A673 (cell line): Measurements from ENCODE around the gene CCDC116. TPM values are rescaled to one million over a fixed set of nuclear protein-coding genes. Genes with fewer than 3 reads are reported as not detected.

Experiments
- BruUV-seq: library from RNA; stranded (reverse); fragments of 400-500 nt; replicated peaks from 2 replicates; lab custom pipeline; 2021; lab: Mats Ljungman, UMichigan
- CTCF ChIA-PET: fragments of 300-600 bp; sonication (Branson Sonifier 250); formaldehyde crosslinking; loops from one replicate; lab custom pipeline; 2022; ENCODE audit warnings: antibody characterized with exemption; lab: Charles Lee
- POLR2A ChIA-PET: fragments of 300-600 bp; sonication (Branson Sonifier 250); formaldehyde crosslinking; loops from one replicate; lab custom pipeline; 2022; ENCODE audit warnings: antibody characterized with exemption; ENCODE audit not compliant: low non-redundant PET; lab: Charles Lee
- DNase-seq: peaks from one replicate; pipeline ENCODE4 v3.0.0-alpha.2; 2015; ENCODE audit warnings: low spot score
- H3K27ac ChIP-seq: fragments of 200-600 bp; sonication (generic); 2 replicates; pipeline ENCODE4 v1.5.1; 2016; ENCODE audit warnings: mixed run types, low read depth, mild to moderate bottlenecking, mixed read lengths, antibody characterized with exemption, low read length; ENCODE audit not compliant: poor library complexity, severe bottlenecking
- H3K27me3 ChIP-seq: fragments of 200-600 bp; sonication (generic); replicated peaks from 2 replicates; pipeline ENCODE4 v1.6.1; 2017; ENCODE audit warnings: mixed run types, low read depth, mild to moderate bottlenecking, mixed read lengths, antibody characterized with exemption, low read length; ENCODE audit not compliant: insufficient read depth, poor library complexity
- H3K36me3 ChIP-seq: fragments of 200-600 bp; sonication (generic); 2 replicates; pipeline ENCODE4 v1.6.1; 2016; ENCODE audit warnings: mixed run types, mild to moderate bottlenecking, mixed read lengths, antibody characterized with exemption, low read length; ENCODE audit not compliant: insufficient read depth, poor library complexity, severe bottlenecking
- H3K4me1 ChIP-seq: fragments of 200-600 bp; sonication (generic); 2 replicates; pipeline ENCODE4 v1.6.1; 2017; ENCODE audit warnings: mixed run types, mild to moderate bottlenecking, mixed read lengths, antibody characterized with exemption, low read length; ENCODE audit not compliant: insufficient read depth, poor library complexity, severe bottlenecking
- H3K4me3 ChIP-seq: fragments of 200-600 bp; sonication (generic); 2 replicates; pipeline ENCODE4 v1.5.1; 2016; ENCODE audit warnings: low read depth, mixed run types, mild to moderate bottlenecking, mixed read lengths, low read length; ENCODE audit not compliant: poor library complexity, severe bottlenecking
- H3K9me3 ChIP-seq: fragments of 200-600 bp; sonication (generic); 2 replicates; pipeline ENCODE4 v1.6.1; 2016; ENCODE audit warnings: mixed run types, low read depth, mild to moderate bottlenecking, mixed read lengths, antibody characterized with exemption, low read length; ENCODE audit not compliant: poor library complexity, severe bottlenecking
- CTCF ChIP-seq: fragments of 300-800, 200-600 bp; sonication (generic); conservative IDR thresholded peaks from 2 replicates; pipeline ENCODE4 v1.5.1; 2017; ENCODE audit warnings: low read depth, mild to moderate bottlenecking, antibody characterized with exemption, low read length, moderate library complexity, mixed read lengths
- EZH2 ChIP-seq: fragments of 200-600 bp; sonication (generic); IDR thresholded peaks from 2 replicates; pipeline ENCODE4 v1.6.1; 2017; ENCODE audit warnings: borderline replicate concordance, low read depth, mild to moderate bottlenecking, mixed read lengths, antibody characterized with exemption, low read length; ENCODE audit not compliant: poor library complexity, severe bottlenecking
- intact Hi-C: fragments of 100-400 bp; cut with micrococcal nuclease; formaldehyde crosslinking; loops from one replicate; pipeline ENCODE4 v1.10.0; 2022; ENCODE audit not compliant: unreplicated experiment
- total RNA-seq: library from RNA; stranded (reverse); gene quantifications from 2 replicates; pipeline ENCODE4 v1.2.3, GENCODE V29; 2021

Gene CCDC116
- total RNA-seq, 1 experiment from 2014 or later, result 1.3 TPM

- no peaks in the 10 kb centered on the region for H3K9me3 ChIP-seq
- intact Hi-C loops, result loop anchor here (5.0 kb wide), 1 partner anchor 42 kb away; no protein-coding TSS in a partner anchor
- no peaks in the 10 kb centered on the region for H3K27me3 ChIP-seq
- POLR2A ChIA-PET, result no interaction called here
- CTCF ChIA-PET, result no interaction called here
- H3K36me3 ChIP-seq, result no peaks in the 10 kb centered on the region
- BruUV-seq, result no TSS peak
- no peak for TF ChIP-seq EZH2
- no peak for TF ChIP-seq CTCF
- peaks cover 6% of the 10 kb centered on the region for H3K4me1 ChIP-seq
- no peak for DNase-seq
- H3K4me3 ChIP-seq, result no peak overlapping the region
- H3K27ac ChIP-seq, result no peak overlapping the region
Measured at GRCh38 chr22:21585389-21585788, 47.2 kb upstream of the CCDC116 start.

- no peak overlapping the region for H3K27ac ChIP-seq
- CTCF ChIA-PET, result no interaction called here
- intact Hi-C loops, result loop anchor here (5.0 kb wide), 1 partner anchor 39 kb away; no protein-coding TSS in a partner anchor
- H3K4me3 ChIP-seq, result no peak overlapping the region
- H3K27me3 ChIP-seq, result no peaks in the 10 kb centered on the region
- H3K4me1 ChIP-seq, result no peaks in the 10 kb centered on the region
- no peak for DNase-seq
- POLR2A ChIA-PET, result no interaction called here
- no TSS peak for BruUV-seq
- TF ChIP-seq EZH2, result no peak
- no peak for TF ChIP-seq CTCF
- no peaks in the 10 kb centered on the region for H3K9me3 ChIP-seq
- H3K36me3 ChIP-seq, result peaks cover 9% of the 10 kb centered on the region
Measured at GRCh38 chr22:21587803-21588611, 44.6 kb upstream of the CCDC116 start.

- H3K9me3 ChIP-seq, result no peaks in the 10 kb centered on the region
- H3K36me3 ChIP-seq, result peaks cover 23% of the 10 kb centered on the region
- intact Hi-C loops, result loop anchor here (5.0 kb wide), 1 partner anchor 38 kb away; no protein-coding TSS in a partner anchor
- CTCF ChIA-PET, result no interaction called here
- no peak overlapping the region for H3K4me3 ChIP-seq
- POLR2A ChIA-PET, result no interaction called here
- H3K27me3 ChIP-seq, result no peaks in the 10 kb centered on the region
- no peak overlapping the region for H3K27ac ChIP-seq
- BruUV-seq, result no TSS peak
- no peaks in the 10 kb centered on the region for H3K4me1 ChIP-seq
- TF ChIP-seq EZH2, result no peak
- no peak for TF ChIP-seq CTCF
- DNase-seq, result no peak
Measured at GRCh38 chr22:21589396-21589795, 43.2 kb upstream of the CCDC116 start.
